GM19397 (cell line): Measurements from ENCODE around the gene ACYP2.
"Not testable (repeated sequence)": the region's sequence is repeated elsewhere in the genome, so short reads cannot be mapped to it uniquely, and the experiment has no call there.

ENCODE experiments used
- ATAC-seq: cut with Tn5 transposase; IDR thresholded peaks from one replicate; pipeline ENCODE4 v1.9.1; 2021; ENCODE audit warnings: mild to moderate bottlenecking, moderate library complexity; ENCODE audit not compliant: unreplicated experiment

The ACYP2 gene

DNA sequence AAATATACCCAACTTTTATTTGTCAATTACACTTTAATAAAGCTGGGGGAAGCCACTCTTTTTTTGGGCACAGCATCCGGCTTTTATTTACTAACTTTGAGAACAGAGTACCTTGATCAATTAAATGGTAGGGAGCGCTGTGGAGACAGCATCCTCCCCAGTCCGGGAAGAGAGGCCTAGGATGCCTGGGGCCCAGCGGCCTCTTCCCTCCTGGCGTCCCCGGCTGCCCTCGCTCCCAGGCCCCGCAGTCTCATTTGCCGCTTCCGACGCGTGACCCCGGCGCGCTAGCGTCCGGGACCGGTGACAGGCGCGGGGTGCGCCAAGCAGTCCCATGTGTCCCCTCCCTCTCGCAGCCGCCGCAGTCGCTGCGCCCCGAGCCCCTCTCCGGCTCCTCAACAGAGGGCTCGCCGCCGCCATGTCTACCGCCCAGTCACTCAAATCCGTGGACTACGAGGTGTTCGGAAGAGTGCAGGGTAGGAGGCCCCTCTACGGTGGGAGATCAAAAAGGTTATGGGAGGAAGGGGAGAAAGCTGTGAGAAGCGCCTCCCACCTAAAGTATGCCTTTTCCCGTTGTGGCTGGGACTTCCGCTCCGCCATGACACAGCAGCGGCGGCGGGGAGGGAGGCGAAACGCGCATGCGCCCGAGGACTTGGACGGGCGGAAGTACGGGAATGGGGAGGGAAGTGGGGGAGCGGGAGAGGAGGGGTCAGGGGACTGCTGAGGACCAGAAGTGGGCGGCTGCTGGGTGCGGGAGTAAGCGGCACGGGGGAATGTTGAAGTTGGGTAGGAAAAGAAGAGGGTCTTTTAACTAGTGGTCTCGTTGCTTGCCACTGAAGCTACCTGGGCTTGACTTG, at the start of gene ACYP2:
TSS of gene ACYP2 (plus strand) at position 332 of the 854 bp plus-strand sequence.
- ATAC-seq, result peak; percentile 83

DNA sequence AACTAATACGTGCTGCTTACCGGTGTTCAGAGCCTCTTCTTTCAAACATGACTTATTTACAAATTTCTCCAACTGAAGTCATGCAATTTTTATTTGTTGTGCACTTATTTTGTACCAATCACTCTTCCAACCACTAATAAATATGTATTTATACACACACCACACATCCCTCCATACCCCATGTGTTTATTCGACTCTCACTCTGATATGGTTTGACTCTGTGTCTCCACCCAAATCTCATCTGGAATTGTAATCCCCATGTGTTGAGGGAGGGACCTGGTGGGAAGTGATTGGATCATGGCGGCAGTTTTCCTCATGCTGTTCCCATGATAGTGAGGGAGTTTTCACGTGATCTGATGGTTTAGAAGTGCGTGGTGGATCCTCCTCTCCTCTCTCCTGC, 49.5 kb upstream of the ACYP2 start:
- ATAC-seq, result no peak

DNA sequence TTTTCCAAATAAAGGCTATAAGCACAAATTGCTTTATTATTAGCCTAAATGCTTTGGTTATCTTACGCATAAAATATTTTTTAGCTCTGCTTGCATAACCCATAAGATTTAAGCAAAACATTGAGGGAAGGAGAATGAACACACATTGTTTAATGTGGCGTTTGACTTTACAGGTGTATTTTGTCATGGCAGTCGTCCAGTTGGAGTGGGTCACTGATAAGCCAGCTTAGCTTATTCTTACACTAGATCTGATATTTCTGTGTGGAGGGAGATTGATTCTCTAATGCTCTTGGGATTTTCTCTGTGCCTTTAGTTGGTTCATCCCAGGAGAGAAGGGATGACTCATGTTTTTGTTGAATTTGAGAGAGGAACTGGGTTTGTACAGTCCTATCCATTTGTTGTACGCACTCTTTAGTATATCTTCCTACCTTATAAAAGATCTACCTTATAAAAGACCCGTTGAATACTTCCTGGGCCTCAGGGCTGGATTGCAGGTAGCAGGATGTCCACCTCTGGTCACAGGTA, 47.5 kb upstream of the ACYP2 start:
- no peak for ATAC-seq

DNA sequence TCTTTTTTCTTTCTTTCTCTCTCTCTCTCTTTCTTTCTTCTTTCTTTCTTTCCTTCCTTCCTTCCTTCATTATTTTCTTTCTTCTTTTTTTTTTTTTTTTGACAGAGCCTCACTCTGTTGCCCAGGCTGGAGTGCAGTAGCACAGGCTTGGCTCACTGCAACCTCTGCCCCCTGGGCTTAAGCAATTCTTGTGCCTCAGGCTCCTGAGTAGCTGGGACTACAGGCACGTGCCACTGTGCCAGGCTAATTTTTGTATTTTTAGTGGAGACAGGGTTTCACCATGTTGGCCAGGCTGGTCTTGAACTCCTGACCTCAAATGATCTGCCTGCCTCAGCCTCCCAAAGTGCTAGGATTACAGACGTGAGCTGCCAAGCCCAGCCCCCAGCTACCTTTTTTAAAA, 42.9 kb upstream of the ACYP2 start:
- ATAC-seq, result not testable (repeated sequence)

DNA sequence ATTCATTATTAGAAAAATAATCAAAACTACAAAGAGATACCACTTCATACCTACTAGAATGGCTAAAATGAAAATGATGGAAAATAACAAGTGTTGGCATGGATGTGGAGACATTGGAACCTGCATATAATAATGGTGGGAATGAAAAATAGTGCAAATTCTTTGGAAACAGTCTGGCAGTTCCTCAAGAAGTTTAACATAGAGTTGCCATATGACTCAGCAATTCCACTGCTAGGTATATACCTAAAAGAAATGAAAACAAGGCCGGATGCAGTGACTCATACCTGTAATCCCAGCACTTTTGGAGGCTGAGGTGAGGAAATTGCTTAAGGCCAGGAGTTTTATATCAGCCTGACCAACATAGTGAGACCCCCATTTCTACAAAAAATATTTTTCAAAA, 41.6 kb upstream of the ACYP2 start:
- ATAC-seq, result no peak

DNA sequence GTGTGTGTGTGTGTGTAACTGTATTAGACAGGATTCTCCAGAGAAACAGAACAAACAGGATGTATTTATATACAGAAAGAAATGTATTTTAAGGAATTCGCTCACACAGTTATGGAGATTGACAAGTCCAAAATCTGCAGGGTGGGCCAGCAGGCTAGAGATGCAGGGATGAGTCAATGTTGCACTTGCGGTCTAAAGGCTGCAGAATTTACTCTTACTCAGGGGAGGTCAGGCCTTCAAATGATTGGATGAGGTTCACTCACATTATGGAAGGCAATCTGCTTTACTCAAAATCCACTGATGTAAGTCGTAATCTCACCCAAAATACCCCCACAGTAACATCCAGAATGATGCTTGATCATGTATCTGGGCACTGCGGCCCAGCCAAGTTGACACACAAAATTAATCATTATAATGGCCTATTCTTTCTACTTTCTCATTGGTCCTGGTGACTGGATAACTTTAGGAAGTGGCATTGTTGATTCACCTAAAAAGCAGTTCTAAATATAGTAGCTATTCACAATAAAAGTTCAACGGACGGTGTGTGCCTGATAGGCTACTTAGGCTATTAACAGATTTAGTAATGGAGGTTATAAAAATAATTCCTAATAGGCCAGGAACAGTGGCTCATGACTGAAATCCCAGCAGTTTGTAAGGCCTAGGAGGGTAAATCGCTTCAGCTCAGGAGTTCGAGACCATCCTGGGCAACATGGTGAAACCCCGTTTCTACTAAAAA, 40.6 kb upstream of the ACYP2 start:
- ATAC-seq, result no peak

DNA sequence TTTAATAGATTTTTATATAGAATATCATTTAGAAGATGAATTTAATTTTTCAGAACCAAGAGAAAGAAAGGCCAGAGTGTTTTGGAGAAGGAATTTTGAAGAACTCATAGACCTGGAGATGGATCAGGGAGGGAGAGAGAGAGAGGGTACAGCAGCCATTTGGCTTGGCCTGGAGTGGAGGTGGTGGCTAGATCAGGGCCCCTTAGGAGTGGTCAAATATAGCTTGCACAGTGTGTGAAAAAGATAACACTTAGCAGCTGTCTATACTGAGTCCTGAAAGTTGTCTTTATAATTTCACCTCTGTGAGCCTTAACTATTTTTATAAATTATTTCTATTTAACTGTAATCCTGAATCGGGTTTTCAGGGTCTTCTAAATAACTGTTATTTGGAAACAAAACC, 38.8 kb upstream of the ACYP2 start:
- ATAC-seq, result no peak

DNA sequence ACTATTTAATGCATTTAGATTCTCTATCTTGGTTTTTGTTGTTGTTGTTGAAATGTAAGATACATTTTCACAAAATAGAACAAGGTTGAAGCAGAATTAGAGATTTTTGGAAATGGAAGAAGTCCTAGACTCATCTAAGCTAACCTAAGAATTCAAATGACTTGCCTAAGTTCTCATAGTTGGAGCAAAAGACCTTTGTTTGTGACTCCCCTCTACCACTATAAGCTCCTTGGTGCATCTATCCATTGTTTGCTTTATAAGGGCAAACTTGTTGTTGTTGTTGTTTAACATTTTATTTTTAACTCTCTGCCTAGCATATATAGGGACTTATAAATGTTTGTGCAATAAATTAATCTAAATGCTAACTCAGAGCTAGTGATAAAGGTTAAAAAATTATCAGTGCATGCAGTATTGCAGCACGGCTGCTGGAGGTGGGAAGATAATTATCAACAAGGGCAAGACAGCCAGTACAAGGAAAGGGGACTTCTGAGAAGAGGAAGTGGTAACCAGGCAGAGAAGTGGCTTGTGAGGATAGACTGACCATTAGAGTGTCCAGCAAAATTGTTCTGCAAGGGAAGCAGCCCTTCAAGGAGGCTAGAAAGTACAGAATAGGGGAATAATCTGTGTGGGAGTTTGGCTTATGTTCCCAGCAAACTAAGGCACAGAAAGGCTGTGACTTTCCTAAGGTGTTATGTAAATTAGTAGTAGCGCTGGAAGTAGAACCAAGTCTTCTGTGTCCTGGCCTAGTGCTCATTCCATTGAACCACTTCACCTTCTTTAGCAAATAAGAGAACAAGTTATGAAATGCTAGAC, 38.1 kb upstream of the ACYP2 start:
- ATAC-seq, result no peak

DNA sequence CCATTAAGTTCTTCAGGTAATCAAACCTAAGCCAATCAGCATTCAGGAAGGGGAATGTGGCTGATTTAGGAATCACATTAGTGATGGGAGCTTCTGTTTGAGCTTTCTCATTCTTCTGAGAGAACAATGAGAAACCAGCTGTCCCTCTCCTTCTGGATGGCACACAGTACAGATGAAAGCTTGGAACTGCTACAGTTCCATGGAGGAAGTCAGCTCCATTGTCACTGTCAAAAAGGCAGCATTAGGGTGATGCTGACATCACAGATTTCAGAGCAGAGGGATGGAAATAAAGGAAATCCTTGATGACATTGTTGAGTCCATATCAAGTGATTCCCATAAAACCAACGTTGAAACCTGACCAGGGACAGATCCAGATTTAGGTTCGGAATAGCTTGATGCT, 36.1 kb upstream of the ACYP2 start:
- no peak for ATAC-seq

DNA sequence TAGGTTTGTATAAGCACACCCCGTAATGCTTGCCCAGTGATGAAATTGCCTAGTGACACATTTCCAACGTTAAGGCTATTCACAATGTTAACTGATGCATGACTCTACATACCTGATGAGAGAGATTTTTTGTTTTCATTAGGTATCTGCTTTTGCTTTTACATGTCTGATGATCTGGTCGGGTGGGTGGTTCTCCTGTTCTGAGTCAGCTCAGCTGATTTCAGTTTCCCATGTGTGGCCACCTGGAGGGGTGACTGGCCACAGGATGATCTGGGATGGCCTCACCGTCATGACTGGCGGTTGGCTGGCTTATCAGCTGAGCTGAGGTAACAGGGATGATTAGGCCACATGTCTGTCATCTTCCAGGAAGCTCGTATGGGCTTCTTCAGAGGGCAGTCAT, 33.8 kb upstream of the ACYP2 start:
- ATAC-seq, result peak; percentile 90

DNA sequence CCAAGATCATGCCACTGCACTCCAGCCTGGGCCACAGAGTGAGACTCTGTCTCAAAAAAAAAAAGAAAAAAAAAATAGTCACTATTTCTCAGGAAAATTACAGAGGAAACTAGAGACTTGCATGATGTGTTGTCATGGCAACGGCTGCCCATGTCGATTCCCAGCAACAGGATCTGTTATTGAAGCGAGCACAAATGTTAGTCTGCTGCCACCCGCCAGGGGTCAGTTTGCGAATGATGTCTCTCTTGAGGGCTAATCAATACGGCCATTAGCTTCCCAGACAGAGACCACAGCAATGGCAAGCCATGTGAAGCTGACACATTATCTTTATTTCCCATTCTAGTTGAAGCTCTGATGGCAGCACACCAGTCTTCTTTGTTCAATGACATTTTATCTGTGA, 32.4 kb upstream of the ACYP2 start:
- ATAC-seq, result no peak

DNA sequence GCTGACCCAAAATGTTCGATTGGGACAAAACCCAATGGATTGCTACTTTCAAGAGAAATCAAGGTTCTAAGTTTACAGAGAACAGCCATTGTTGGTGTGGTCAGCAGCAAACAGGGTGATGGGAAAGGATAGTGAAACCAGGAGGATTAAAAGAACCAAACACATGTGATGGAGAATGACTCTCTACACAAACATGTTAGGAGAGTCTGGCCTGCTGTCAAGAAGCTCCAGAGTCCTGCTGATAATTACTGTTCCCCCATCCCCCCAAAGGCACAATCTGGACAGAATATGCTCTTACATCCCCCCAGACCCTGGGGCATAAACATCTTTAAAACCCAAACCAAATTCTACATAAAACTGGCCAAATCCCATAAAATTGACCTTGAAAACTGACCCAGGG, 32.0 kb upstream of the ACYP2 start:
- ATAC-seq, result no peak

DNA sequence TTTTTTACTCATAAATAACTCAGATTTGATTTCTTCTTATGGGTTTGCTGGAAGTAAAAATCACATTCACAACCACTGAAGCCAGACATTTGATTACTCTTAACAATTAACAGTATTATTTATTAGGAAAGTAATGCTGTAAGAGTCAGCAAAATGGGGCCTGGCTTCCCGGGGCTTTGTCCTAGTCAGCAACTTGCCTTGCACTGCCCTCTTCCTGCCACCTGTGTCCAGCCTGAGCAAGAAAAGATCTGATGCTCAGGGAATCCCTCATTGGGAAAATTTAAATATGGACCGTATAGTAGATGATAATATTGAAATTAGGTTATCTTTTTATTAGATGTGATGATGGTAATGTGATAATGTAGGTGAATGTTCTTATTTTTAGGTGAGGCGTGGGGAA, 30.8 kb upstream of the ACYP2 start:
- no peak for ATAC-seq

DNA sequence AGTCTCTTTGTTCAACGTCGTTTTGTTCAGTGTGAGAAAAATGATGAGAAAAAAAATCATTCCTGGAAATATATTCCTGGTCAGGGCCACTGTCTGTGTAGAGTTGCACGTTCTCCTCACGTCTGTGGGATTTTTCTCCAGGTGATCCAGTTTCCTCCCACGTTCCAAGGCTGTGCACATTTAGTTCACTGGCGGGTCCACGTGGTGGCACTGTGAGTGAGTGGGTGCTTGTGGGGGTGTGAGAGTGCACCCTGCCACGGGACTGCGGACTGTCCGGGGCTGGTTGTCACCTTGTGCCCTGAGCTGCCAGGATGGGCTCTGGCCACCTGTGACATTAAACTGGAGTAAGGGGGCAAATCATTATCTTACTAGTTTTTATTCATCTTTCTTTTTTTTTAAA, 30.3 kb upstream of the ACYP2 start:
- ATAC-seq, result no peak

DNA sequence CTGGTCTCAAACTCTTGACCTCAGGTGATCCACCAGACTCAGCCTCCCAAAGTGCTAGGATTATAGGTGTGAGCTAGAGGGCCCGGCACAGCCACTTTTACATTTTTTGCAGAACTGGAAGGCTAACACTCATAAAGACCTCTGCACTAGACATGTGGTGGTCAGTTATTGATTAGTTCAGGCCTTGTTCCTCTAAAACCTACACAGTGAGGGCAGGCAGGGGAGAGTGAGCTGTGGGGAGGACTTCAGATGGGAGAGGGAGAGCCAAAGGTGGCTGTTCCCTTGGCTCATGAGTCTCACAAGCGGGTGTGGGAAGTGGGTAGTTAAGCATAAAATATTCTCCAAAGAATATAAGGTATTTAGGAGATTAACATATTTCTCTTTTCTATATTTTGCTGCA, 29.3 kb upstream of the ACYP2 start:
- no peak for ATAC-seq

DNA sequence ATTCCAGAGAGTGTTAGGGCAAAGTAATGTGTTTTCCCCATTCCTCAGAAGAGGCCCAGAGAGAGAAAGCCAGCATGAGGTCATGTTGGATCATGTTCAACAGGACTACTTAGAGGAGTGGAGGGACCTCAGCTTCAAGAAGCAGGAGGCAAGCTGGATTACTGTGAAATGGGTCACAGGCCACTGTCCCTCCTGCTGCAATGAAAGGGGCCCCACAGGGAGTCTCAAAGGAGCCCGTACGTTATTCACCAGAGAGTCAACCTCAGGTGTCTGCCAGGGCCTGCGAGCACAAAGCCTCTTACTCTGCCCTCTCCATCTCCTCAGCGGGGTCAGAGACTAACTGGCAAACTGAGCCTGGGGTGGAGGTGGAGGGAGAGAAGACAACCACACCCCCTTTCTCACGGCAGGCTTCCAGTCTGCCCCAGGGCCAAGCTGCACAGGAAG, 27.2 kb upstream of the ACYP2 start:
- ATAC-seq, result no peak

DNA sequence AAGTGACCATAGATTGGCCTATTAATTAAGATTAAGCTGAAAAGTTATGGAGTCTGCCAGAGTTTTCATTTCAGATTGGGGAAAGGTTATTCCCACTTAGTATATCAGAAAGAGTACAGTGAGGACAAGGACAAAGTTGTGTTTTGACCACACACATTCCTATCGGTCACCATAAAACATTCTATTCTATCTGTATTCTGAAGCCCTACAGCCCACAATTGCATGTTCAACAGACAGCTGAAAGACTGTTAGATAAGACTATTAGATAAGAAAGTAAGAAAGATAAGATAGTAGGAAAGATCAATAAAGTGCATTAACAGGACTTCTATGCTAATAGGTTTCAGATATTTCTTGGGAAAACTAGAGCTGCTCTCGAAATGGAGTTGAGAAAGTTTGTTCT, 26.7 kb upstream of the ACYP2 start:
- no peak for ATAC-seq

DNA sequence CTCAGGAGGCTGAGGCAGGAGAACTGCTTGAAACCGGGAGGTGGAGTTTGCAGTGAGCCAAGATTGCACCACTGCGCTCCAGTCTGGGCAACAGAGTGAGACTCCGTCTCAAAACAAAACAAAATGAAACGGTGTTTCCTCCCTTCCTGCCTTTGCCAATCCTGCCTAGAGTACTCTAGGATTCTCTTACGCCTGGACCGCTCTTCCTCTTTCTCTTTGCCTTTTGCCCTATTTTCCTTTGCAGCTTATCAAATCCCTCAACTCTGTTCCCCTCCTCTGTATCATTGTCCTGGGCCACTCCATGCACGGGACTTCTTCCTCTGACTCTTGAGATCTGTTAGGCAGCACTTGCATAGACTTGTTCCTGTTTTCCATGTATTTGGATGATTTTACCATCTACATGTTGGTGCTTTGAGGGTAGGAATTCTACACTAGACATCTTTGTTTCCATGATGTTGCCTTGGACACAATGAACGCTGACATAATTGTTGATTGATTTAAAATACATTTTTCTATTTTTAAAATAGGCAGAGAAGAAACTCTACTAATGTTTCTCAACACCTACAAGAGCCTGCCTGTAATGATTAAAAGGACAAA, 24.8 kb upstream of the ACYP2 start:
- ATAC-seq, result no peak

DNA sequence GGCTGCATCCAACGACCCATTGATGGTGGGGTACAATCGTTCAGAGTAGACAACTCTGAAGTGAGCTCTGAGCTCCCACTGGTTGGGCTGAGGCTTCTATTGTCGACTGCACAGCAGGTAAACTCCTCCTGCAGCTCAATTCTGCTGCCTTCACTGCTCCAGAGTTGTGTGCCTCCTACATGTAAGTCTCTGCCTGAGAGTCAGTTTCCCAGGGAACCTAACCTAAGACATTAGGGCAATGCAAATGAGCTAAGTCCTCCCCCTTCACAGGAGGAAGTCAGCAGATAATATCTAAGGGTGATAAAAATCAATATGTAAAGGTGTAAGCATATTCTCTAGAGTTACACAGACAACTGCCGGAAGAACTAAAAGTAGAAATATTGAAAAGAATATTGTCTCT, 22.5 kb upstream of the ACYP2 start:
- ATAC-seq, result peak; percentile 55

DNA sequence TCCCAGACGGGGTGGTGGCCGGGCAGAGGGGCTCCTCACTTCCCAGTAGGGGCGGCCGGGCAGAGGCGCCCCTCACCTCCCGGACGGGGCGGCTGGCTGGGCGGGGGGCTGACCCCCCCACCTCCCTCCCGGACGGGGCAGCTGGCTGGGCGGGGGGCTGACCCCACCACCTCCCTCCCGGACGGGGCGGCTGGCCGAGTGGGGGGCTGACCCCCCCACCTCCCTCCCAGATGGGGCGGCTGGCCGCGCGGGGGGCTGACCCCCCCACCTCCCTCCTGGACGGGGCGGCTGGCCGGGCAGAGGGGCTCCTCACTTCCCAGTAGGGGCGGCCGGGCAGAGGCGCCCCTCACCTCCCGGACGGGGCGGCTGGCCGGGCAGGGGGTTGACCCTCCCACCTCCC, 20.0 kb upstream of the ACYP2 start:
- not testable (repeated sequence) for ATAC-seq

DNA sequence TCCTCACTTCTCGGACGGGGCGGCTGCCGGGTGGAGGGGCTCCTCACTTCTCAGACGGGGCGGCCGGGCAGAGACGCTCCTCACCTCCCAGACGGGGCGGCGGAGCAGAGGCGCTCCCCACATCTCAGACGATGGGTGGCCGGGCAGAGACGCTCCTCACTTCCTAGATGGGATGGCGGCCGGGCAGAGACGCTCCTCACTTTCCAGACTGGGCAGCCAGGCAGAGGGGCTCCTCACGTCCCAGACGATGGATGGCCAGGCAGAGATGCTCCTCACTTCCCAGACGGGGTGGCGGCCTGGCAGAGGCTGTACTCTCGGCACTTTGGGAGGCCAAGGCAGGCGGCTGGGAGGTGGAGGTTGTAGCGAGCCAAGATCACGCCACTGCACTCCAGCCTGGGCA, 19.3 kb upstream of the ACYP2 start:
- ATAC-seq, result not testable (repeated sequence)
